GM12878 (cell line): Measurements from ENCODE around the gene NPC1.

ENCODE experiments used
- CHD2 ChIP-seq: IDR thresholded peaks from 2 replicates; pipeline ENCODE4 v1.6.1; 2011; ENCODE audit warnings: low read depth, low read length, improper control_type of control experiment, borderline replicate concordance
- CTCF ChIP-seq, 3 experiments: IDR thresholded peaks in 2 of 3; conservative IDR thresholded peaks in 1 of 3; 2 replicates each; pipeline ENCODE4 v1.5.1; 2011; ENCODE audit warnings: low read depth in 3 of 3, low read length in 3 of 3, mild to moderate bottlenecking in 3 of 3, control low read depth in 2 of 3, moderate library complexity in 2 of 3, inconsistent platforms in 1 of 3, mixed read lengths in 1 of 3; ENCODE audit not compliant: control insufficient read depth in 2 of 3, insufficient read depth in 1 of 3; ENCODE audit errors: extremely low read depth in 1 of 3
- EZH2 ChIP-seq: IDR thresholded peaks from 2 replicates; pipeline ENCODE4 v1.6.1; 2012; ENCODE audit warnings: low read depth, mild to moderate bottlenecking, control low read depth, inconsistent platforms, low read length, borderline replicate concordance; ENCODE audit not compliant: control insufficient read depth
- NFIC ChIP-seq: IDR thresholded peaks from 2 replicates; pipeline ENCODE4 v1.6.1; 2012; ENCODE audit warnings: low read depth, mild to moderate bottlenecking, inconsistent platforms, low read length, moderate library complexity
- POLR2AphosphoS5 ChIP-seq: IDR thresholded peaks from 2 replicates; pipeline ENCODE4 v1.6.1; 2011; ENCODE audit warnings: mild to moderate bottlenecking, low read length, inconsistent platforms
- RAD51 ChIP-seq: fragments of 450-650 bp; IDR thresholded peaks from 2 replicates; pipeline ENCODE4 v1.6.1; 2016; ENCODE audit warnings: moderate library complexity, mild to moderate bottlenecking, inconsistent platforms
- SIN3A ChIP-seq: IDR thresholded peaks from 2 replicates; pipeline ENCODE4 v1.6.1; 2012; ENCODE audit warnings: low read depth, low read length, improper control_type of control experiment
- SP1 ChIP-seq: IDR thresholded peaks from one replicate; pipeline ENCODE4 v1.6.1; 2011; ENCODE audit warnings: low read depth, low read length
- SUPT20H ChIP-seq: IDR thresholded peaks from 2 replicates; pipeline ENCODE4 v1.6.1; 2011; ENCODE audit warnings: low read depth, mild to moderate bottlenecking, low read length, moderate library complexity, borderline replicate concordance; ENCODE audit not compliant: control insufficient read depth
- ZNF622 ChIP-seq: fragments of 450-650 bp; IDR thresholded peaks from 2 replicates; pipeline ENCODE4 v1.6.1; 2017; ENCODE audit warnings: mild to moderate bottlenecking, inconsistent platforms

GRCh38 chr18:23541349-23542093, 44.8 kb downstream of the NPC1 start:
- TF ChIP-seq SUPT20H (no peak), NFIC (no peak), SIN3A (no peak), RAD51 (no peak), CHD2 (no peak), CTCF (IDR thresholded peaks at IDR 0.05 in 2 of 3, conservative IDR thresholded peaks at IDR 0.05 in 1 of 3; ENCODE audit: control insufficient read depth in 2 of 3, extremely low read depth in 1 of 3, insufficient read depth in 1 of 3, low read depth in 3 of 3, low read length in 3 of 3) (no peak), ZNF622 (no peak), POLR2AphosphoS5 (no peak), EZH2 (no peak), SP1 (no peak)
